Astrocyte (in vitro differentiated cells and primary cell): ENCODE data around the gene PKDCC. TPM values are rescaled to one million over a fixed set of nuclear protein-coding genes. Genes with fewer than 3 reads are reported as not detected.

Source experiments
- DNase-seq: peaks from one replicate; pipeline ENCODE4 v3.0.0-alpha.2; 2010; ENCODE audit warnings: low read depth
- FAIRE-seq: peaks from 2 replicates; lab custom pipeline; 2011; peaks lifted over from hg19 to GRCh38; lab: Jason Lieb, UNC
- H2AFZ ChIP-seq: 2 replicates; pipeline ENCODE4 v1.6.0; 2012; ENCODE audit warnings: low read depth, low read length, inconsistent platforms
- H3K27ac ChIP-seq: 2 replicates; pipeline ENCODE4 v1.5.1; 2011; ENCODE audit warnings: low read depth, low read length, inconsistent platforms
- H3K27me3 ChIP-seq: 2 replicates; pipeline ENCODE4 v1.6.0; 2011; ENCODE audit warnings: low read length, inconsistent platforms; ENCODE audit not compliant: insufficient read depth
- H3K36me3 ChIP-seq: 2 replicates; pipeline ENCODE4 v1.5.1; 2011; ENCODE audit warnings: low read length, inconsistent platforms; ENCODE audit not compliant: insufficient read depth
- H3K4me1 ChIP-seq: 2 replicates; pipeline ENCODE4 v1.5.1; 2011; ENCODE audit warnings: low read length, inconsistent platforms; ENCODE audit not compliant: insufficient read depth
- H3K4me2 ChIP-seq: 2 replicates; pipeline ENCODE4 v1.6.0; 2012; ENCODE audit warnings: low read length, inconsistent platforms
- H3K4me3 ChIP-seq: 2 replicates; pipeline ENCODE4 v1.5.1; 2011; ENCODE audit warnings: low read depth, mild to moderate bottlenecking, low read length, inconsistent platforms; ENCODE audit not compliant: insufficient read depth
- H3K79me2 ChIP-seq: 2 replicates; pipeline ENCODE4 v1.6.0; 2012; ENCODE audit warnings: mild to moderate bottlenecking, low read length, inconsistent platforms; ENCODE audit not compliant: insufficient read depth
- H3K9ac ChIP-seq: 2 replicates; pipeline ENCODE4 v1.6.0; 2012; ENCODE audit warnings: mild to moderate bottlenecking, low read length, inconsistent platforms
- H3K9me3 ChIP-seq: 2 replicates; pipeline ENCODE4 v1.5.1; 2012; ENCODE audit warnings: low read depth, mild to moderate bottlenecking, low read length, inconsistent platforms; ENCODE audit not compliant: insufficient read depth
- H4K20me1 ChIP-seq: 2 replicates; pipeline ENCODE4 v1.6.0; 2012; ENCODE audit warnings: low read length, inconsistent platforms; ENCODE audit not compliant: insufficient read depth
- H3K27ac Mint-ChIP-seq: one replicate; pipeline ENCODE4 v1.8.0; 2021; ENCODE audit warnings: mild to moderate bottlenecking, mixed read lengths; ENCODE audit not compliant: unreplicated experiment
- H3K27me3 Mint-ChIP-seq: one replicate; pipeline ENCODE4 v1.8.0; 2021; ENCODE audit warnings: low read depth, mixed read lengths; ENCODE audit not compliant: unreplicated experiment
- H3K36me3 Mint-ChIP-seq: one replicate; pipeline ENCODE4 v1.8.0; 2021; ENCODE audit warnings: low read depth, mixed read lengths; ENCODE audit not compliant: unreplicated experiment
- H3K4me1 Mint-ChIP-seq: one replicate; pipeline ENCODE4 v1.8.0; 2021; ENCODE audit warnings: low read depth, mixed read lengths; ENCODE audit not compliant: unreplicated experiment
- H3K4me3 Mint-ChIP-seq: one replicate; pipeline ENCODE4 v1.8.0; 2021; ENCODE audit warnings: mild to moderate bottlenecking, moderate library complexity, mixed read lengths; ENCODE audit not compliant: unreplicated experiment
- H3K9me3 Mint-ChIP-seq: one replicate; pipeline ENCODE4 v1.8.0; 2021; ENCODE audit warnings: mild to moderate bottlenecking, mixed read lengths; ENCODE audit not compliant: unreplicated experiment
- EZH2 ChIP-seq: IDR thresholded peaks from 2 replicates; pipeline ENCODE4 v1.6.1; 2012; ENCODE audit warnings: mild to moderate bottlenecking, low read length, inconsistent platforms; ENCODE audit not compliant: insufficient read depth
- total RNA-seq: library from RNA; stranded (reverse); gene quantifications from 2 replicates; pipeline ENCODE4 v1.2.1, GENCODE V29; 2021
- TF ChIP-seq, protein P1 (sequence below): IDR thresholded peaks from 2 replicates; pipeline ENCODE4 v1.5.1; 2011; ENCODE audit warnings: low read depth, mild to moderate bottlenecking, inconsistent platforms, low read length, moderate library complexity; ENCODE audit not compliant: insufficient read depth

The PKDCC gene
- total RNA-seq, 1 donor from 2014 or later = 6.9 TPM

DNA sequence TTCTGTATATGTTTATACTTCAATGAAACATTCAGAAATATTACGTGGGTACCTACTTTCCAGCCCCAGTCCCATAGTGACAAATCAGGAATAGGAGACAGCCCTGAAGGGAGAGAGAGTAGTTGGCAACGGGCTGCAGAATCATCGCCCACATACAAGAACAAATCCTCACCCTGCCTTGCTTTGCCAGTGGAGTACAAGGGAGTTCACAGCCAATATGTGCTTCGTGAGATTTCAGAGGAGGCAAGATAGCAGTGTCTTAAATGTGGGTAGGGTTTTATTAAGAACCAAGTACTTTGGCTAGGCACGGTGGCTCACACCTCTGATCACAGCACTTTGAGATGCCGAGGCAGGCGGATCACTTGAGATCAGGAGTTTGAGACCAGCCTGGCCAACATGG is 40.3 kb upstream of the PKDCC start:
- Histone ChIP-seq H3K9me3 (peaks cover 2% of the 10 kb centered on the region), H3K9ac (no peak overlapping the region), H4K20me1 (no peaks in the 10 kb centered on the region), H3K4me3 (no peak overlapping the region), H3K36me3 (no peaks in the 10 kb centered on the region), H3K79me2 (no peaks in the 10 kb centered on the region), H2AFZ (no peak overlapping the region), H3K27ac (no peak overlapping the region), H3K4me2 (no peak overlapping the region), H3K27me3 (no peaks in the 10 kb centered on the region), H3K4me1 (peaks cover 10% of the 10 kb centered on the region)
- no peak for FAIRE-seq
- peaks cover 3% of the 10 kb centered on the region for H3K36me3 Mint-ChIP-seq
- no peak for DNase-seq
- H3K4me3 Mint-ChIP-seq = no peak overlapping the region
- H3K9me3 Mint-ChIP-seq = peaks cover 7% of the 10 kb centered on the region
- TF ChIP-seq, protein P1, sequence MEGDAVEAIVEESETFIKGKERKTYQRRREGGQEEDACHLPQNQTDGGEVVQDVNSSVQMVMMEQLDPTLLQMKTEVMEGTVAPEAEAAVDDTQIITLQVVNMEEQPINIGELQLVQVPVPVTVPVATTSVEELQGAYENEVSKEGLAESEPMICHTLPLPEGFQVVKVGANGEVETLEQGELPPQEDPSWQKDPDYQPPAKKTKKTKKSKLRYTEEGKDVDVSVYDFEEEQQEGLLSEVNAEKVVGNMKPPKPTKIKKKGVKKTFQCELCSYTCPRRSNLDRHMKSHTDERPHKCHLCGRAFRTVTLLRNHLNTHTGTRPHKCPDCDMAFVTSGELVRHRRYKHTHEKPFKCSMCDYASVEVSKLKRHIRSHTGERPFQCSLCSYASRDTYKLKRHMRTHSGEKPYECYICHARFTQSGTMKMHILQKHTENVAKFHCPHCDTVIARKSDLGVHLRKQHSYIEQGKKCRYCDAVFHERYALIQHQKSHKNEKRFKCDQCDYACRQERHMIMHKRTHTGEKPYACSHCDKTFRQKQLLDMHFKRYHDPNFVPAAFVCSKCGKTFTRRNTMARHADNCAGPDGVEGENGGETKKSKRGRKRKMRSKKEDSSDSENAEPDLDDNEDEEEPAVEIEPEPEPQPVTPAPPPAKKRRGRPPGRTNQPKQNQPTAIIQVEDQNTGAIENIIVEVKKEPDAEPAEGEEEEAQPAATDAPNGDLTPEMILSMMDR = no peak
- TF ChIP-seq EZH2 = no peak
- H3K4me1 Mint-ChIP-seq = peaks cover 26% of the 10 kb centered on the region
- no peak overlapping the region for H3K27ac Mint-ChIP-seq
- H3K27me3 Mint-ChIP-seq = peaks cover 11% of the 10 kb centered on the region

DNA sequence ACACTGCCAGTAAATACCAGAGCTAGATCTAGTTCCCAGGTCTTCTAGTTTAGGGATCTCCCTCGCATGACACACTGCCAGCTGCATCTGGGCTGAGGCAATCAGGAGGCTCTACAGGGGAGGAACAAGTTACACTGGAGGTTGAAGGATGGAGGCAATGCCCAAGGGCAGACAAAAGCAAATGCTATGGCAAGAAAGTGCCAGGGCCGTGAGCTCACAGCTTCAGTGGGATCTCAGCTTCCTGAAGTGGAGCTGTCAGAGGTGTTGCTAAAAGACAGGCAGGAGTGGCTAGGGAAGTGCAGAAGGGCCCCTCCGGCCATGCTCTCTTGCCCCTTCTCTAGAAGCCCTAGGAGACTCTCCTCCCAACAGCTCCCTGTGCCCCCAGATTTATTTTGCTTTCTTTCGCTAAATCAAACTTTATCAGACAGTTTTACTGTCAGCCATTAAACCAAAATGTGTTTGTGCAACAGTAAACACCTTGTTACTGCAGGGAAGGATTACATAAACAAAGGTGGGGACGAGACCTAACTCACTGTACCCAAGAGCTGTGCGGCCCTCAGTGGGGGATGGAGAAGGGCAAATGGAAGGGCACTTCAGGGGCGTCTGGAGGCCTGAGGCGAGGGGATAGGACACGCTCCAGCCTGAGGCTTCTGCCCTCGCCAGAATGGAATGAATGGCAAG is 39.4 kb upstream of the PKDCC start:
- no peak overlapping the region for H3K27ac Mint-ChIP-seq
- DNase-seq = no peak

More for the DNA sequence above, 39.4 kb upstream of the PKDCC start:
- Histone ChIP-seq H3K27ac (no peak overlapping the region), H3K9me3 (peaks cover 2% of the 10 kb centered on the region), H3K4me2 (no peak overlapping the region), H3K4me1 (peaks cover 10% of the 10 kb centered on the region), H3K79me2 (no peaks in the 10 kb centered on the region), H3K9ac (no peak overlapping the region), H2AFZ (no peak overlapping the region), H3K36me3 (no peaks in the 10 kb centered on the region), H3K27me3 (no peaks in the 10 kb centered on the region), H3K4me3 (no peak overlapping the region), H4K20me1 (no peaks in the 10 kb centered on the region)
- Mint-ChIP-seq H3K4me1 (peaks cover 26% of the 10 kb centered on the region), H3K9me3 (peaks cover 7% of the 10 kb centered on the region), H3K36me3 (peaks cover 3% of the 10 kb centered on the region), H3K4me3 (no peak overlapping the region), H3K27me3 (peaks cover 11% of the 10 kb centered on the region)
- FAIRE-seq = no peak
- TF ChIP-seq, protein P1 = no peak
- no peak for TF ChIP-seq EZH2
